ENCODE measurements around the gene NSDHL.
A peak's percentile ranks its signal among the peaks of the same experiment; 100 is the strongest.
"Not testable (repeated sequence)": the region's sequence is repeated elsewhere in the genome, so short reads cannot be mapped to it uniquely, and the experiment has no call there.

NSDHL gene

DNA sequence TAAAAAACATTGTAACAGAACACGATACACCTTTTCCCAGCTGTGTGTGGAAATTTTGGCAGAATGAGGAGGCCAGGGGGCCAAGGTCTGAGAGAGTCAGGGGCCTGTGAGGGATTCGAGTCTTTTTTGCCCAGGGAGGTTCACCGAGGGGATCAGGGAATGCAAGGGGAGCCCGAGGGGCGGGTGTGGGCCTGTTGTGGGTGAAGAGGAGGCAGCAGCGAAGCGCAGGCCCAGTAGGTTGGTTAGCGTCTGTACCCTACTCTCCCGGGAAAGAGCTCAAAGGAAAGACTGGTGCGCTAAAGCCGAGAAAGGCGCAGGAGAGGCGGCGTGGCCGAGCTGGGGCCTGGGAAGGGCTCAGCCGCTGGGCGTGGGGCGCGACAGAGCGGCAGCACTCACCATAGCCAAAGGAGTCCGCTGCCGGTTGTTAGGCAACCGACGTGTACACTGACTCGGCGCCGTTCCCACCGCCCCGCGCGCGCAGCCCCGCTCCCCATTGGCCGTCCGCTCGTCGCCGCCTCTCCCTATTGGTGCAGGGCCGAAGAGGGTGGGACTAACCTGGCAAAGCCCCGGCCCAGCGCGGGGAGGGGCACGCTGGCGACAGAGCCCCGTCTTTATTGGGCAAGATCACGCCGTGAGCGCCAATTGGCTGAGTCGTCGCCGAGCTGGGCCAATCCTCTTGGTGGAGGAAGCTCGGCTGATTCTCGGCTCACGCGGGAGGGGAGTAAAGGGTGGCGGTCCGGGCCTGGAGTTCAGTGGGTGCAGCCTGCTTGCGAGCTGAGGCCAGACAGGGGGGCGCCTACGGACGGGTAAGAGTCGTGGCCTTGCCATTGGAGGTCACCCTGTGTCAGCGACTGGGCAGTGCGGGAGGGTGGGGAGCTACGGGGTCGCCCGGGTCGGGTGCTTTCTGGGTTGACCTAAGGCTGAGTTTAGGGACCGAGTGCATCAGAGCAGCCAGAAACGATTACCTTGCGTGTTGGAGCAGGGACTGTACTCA lies at the start of gene NSDHL, which contains the start of gene CETN2:
NSDHL (plus strand) TSS at position 752 of the 994 bp plus-strand sequence. CDS start 15,262 bp downstream, outside the sequence.
CETN2 (minus strand) TSS at position 446 of the 994 bp plus-strand sequence; CDS start at position 399, 47 bp downstream.
- DNase-seq = peak; percentile 91

GRCh38 chrX:152787062-152787461 lies 43.8 kb upstream of the NSDHL start:
- not testable (repeated sequence) for DNase-seq

GRCh38 chrX:152798945-152799344 lies 31.9 kb upstream of the NSDHL start:
- DNase-seq = no peak

DNA sequence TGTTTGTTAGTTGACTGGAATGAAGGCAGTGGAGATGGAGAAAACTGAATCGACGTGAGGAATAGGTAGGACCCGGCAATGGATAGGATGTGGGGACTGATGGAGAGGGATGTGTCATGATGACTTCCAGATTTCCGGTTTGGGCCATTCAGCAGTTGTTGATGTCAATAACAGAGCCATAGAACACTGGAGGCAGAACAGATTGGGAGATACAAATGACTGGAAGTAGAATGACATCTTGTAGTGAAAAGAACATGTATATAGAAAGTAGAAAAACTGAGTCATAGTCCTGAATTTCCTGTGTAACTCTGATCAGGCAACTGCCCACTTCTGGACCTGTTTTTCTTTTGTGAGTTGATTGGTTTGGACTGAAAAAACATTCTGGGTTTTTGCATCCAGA lies 24.8 kb upstream of the NSDHL start:
- DNase-seq = no peak

GRCh38 chrX:152810403-152810802 lies 20.5 kb upstream of the NSDHL start:
- DNase-seq = no peak

DNA sequence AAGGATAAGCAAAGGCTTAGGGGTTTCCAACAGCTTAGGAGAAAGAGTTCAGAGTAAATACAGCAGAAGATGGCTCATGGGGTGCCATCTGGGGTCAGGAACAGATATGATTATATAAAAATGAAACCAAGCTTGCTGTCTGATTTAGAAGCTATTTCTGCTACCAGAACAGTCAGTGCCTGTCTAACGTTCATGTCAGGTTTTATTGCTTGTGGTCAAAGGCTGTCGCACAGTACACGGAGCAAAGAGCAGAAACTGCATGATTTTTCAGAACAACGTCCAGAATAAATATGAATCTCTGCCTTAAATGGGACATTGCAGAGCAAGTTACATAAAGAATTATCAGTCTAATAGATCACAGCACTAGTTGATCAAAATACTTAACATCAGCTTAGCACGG lies 17.7 kb upstream of the NSDHL start:
- no peak for DNase-seq

GRCh38 chrX:152814048-152814447 lies 16.8 kb upstream of the NSDHL start:
- no peak for DNase-seq

GRCh38 chrX:152817078-152817764 lies 13.6 kb upstream of the NSDHL start:
- no peak for DNase-seq

DNA sequence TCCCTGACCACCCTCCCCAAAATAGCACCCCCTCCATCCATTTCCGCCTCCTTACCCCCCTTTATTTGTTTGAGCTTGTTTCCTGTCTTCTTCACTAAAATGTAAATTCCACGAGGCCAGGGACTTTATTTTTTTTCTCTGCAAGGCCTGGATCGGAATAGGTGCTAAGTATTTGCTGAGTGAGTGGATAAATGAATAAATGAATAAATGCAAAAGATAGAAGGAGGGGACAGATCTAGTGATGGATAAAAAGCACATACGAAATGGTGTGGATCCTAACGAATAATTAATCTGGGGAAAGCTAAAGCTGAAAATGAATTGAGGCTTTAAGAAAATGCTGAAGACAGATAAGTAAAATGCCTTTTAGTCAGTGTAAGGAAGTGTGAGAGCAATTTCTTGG lies 12.5 kb upstream of the NSDHL start:
- DNase-seq = no peak

DNA sequence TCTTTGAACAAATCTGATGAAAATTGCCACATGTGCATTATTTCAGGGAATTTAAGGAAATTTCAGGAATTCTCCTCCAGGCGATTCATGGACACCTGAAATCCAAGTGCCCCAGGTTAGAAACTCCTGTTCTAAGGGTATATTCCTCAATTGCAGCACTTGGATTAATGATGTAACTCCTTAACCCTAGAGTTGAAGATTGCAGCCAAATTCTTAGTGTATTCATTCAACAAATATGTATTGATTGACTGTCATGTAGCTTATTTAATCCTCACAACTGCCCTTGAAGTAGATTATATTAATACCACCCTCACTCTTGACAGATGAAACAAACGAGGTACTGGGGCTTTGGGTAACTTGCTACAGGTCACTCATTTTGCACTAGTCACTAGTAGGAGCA lies 11.6 kb upstream of the NSDHL start:
- no peak for DNase-seq

- DNase-seq = no peak
Measured at GRCh38 chrX:152819732-152820131, 11.1 kb upstream of the NSDHL start.

GRCh38 chrX:152821145-152821765 lies 9.6 kb upstream of the NSDHL start:
- DNase-seq = no peak

DNA sequence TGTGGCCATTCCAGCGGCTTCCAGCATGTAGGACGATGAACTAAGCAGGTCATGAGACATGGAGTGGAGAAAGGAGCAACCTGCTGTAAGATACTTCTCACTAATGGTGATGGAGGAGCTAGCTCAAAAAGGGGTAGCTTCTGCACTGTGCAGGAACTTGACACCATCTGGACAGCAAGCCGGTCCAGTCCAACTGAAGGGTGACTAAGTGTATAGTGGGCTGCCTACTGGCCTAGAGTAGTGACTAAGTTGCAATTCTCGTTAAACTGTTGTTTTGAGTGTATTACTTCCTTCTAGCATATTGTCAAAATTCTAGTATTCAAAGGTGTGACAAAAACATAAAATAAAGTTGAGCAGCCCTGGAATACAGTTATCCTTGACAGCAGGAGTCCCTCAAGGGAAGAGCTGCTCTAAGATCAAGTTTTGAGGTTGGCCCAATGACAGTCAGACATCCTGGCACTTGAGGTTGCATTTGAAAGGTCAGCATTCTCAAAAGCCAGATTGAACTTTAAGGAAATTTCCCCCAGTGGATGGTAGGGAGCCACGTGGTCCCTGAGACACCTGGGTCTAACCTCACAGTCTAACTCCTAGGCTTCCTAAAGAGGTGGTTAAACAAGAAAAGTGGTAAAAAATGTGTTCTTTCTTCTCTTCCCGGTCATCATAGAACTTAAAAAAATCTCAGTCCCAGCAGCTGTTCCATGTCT lies 8.3 kb upstream of the NSDHL start:
- no peak for DNase-seq

- DNase-seq = no peak
Measured at GRCh38 chrX:152823657-152824056, 7.2 kb upstream of the NSDHL start.

DNA sequence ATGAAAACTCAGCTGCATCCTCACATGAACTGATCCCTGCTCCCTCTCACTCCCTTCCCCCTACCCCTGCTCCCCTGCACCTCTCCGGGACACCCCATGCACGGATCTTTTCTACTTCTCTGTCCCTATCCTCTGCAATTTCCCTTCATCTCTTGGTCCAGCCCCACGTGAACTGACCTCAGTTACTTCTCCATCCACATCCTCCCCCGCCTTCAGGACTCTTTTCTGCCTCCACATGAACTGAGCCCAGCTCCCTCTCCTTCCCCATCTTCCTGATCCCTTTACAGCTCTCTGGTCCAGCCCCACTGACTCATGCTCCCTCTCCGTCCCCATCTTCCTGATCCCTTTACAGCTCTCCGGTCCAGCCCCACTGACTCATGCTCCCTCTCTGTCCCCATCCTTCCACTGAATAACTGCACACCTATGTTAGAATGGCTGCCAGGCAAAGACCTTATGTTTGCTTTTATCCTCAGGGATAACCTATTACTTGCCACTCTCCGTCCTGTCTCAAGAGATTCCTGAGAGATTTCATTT lies 6.0 kb upstream of the NSDHL start:
- DNase-seq = no peak

GRCh38 chrX:152831391-152831790 lies 528 bp downstream of the NSDHL start:
- DNase-seq = no peak

DNA sequence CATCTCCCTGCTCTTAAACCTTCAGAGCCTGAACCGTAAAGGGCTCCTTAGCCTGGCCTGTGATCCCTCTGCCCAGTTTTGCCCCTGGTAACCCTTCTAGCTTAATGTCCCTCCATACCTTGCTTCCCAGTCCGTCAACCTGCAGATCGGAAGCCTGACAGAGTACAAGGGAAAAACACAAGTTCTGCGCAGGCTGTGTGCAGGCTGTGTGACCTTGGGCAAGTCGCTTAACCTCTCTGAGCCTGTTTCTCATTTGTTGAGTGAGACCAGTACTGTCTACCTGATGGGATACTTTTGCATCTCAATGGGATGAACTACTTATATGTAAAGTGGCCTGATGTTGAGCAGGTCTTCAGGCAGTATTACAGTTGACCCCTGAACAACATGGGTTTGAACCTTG lies 1.7 kb downstream of the NSDHL start:
- DNase-seq = no peak

DNA sequence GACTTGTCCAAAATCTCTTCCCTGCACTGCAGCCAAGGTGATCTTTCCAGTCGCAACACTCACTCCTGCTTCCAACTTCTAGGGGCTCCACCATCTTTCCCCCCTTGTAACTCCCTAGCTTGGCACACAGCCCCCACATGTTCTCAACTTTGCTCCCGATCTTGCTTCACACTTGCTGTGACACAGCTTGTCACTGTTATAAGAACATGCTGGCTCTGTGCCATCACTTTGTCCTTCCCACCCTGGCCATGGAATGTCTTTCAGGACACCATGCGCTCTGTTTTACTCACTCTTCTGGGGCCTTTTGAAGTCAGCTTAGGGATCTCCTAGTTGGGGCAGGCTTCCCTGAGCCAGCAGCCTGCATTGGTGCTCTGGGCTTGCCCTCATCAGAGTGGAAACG lies 2.5 kb downstream of the NSDHL start:
- no peak for DNase-seq

- not testable (repeated sequence) for DNase-seq
Measured at GRCh38 chrX:152835470-152835869, 4.6 kb downstream of the NSDHL start.

GRCh38 chrX:152842772-152843338 lies 12.0 kb downstream of the NSDHL start:
- no peak for DNase-seq

GRCh38 chrX:152843852-152844251 lies 13.0 kb downstream of the NSDHL start:
- DNase-seq = no peak

DNA sequence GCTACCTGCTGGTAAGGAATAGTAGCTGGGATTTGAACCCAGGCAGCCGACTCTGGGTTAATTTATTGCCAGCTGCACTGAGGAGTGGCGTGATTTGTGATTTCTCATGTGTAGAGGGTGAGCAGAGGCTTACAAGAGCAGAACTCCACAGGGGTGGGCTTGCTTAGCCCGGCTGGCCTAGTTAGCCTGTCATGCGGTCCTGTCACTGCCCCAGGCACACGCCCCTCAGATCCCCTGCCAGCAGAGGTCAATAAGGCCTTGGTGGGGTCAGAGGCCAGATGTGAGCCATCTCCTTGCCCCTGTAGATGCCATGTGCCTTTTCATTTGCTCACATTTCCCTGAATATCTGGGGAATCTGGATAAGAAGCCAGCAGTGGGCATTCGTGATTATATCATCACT lies 13.4 kb downstream of the NSDHL start:
- no peak for DNase-seq

Data from activated gamma-delta T cell treated with Interleukin-2 at 50 U/mL for 16 hours (primary cell).